Urinary bladder (tissue), 4 donors: ENCODE measurements around the gene SUMO4. TPM values are rescaled to one million over a fixed set of nuclear protein-coding genes. Genes with fewer than 3 reads are reported as not detected.

Source experiments
- DNase-seq: peaks from one replicate; pipeline ENCODE4 v3.0.0-alpha.2; 2015; ENCODE audit errors: extremely low spot score
- H3K27ac ChIP-seq: one replicate; pipeline ENCODE4 v1.5.1; 2013; ENCODE audit warnings: low read depth, mild to moderate bottlenecking, moderate library complexity
- H3K36me3 ChIP-seq: one replicate; pipeline ENCODE4 v1.6.1; 2013; ENCODE audit warnings: mild to moderate bottlenecking, moderate library complexity; ENCODE audit not compliant: insufficient read depth
- H3K4me1 ChIP-seq: one replicate; pipeline ENCODE4 v1.6.1; 2013; ENCODE audit warnings: mild to moderate bottlenecking, moderate library complexity; ENCODE audit not compliant: insufficient read depth
- H3K4me3 ChIP-seq: one replicate; pipeline ENCODE4 v1.5.1; 2013; ENCODE audit warnings: low read depth, low read length
- WGBS: extraction: QIAGEN DNeasy Blood & Tissue Kit; methylation state at CpG from one replicate; pipeline ENCODE4 v1.1.7; 2013; 5-methylcytosine and 5-hydroxymethylcytosine counted together
- polyA plus RNA-seq: library from polyadenylated mRNA; stranded (reverse); fragments of 200-250 nt; gene quantifications from one replicate; pipeline ENCODE4 v1.2.3, GENCODE V29; 2013
- total RNA-seq: library from RNA; depleted of rRNA; stranded (reverse); fragments of >200 nt; gene quantifications from one replicate; pipeline ENCODE4 v1.2.3, GENCODE V29; 2014
- donor health status: healthy with polysubstance abuse.
- donor health status: healthy.

SUMO4 gene
- total and polyA plus RNA-seq, 2 donors: 14.6 TPM; not detected in 1

- H3K27ac ChIP-seq: no peak overlapping the region
- H3K4me3 ChIP-seq: no peak overlapping the region
- 96% methylated on average over 2 of the region's 2 CpGs for whole genome bisulfite sequencing
- DNase-seq: no peak
- peaks cover 5% of the 10 kb centered on the region for H3K36me3 ChIP-seq
- no peaks in the 10 kb centered on the region for H3K4me1 ChIP-seq
Measured at GRCh38 chr6:149373511-149373910, 26.6 kb upstream of the SUMO4 start.

- Histone ChIP-seq H3K4me1 (no peaks in the 10 kb centered on the region), H3K27ac (no peak overlapping the region), H3K4me3 (no peak overlapping the region), H3K36me3 (peaks cover 7% of the 10 kb centered on the region)
- no peak for DNase-seq
- WGBS: 98% methylated on average over 3 of the region's 3 CpGs
Measured at GRCh38 chr6:149379977-149380376, 20.1 kb upstream of the SUMO4 start.

- H3K4me3 ChIP-seq: no peak overlapping the region
- peaks cover 7% of the 10 kb centered on the region for H3K36me3 ChIP-seq
- H3K27ac ChIP-seq: no peak overlapping the region
- no peaks in the 10 kb centered on the region for H3K4me1 ChIP-seq
- no peak for DNase-seq
Measured at GRCh38 chr6:149380523-149380922, 19.5 kb upstream of the SUMO4 start.

GRCh38 chr6:149383371-149383770 is 16.7 kb upstream of the SUMO4 start:
- WGBS: 94% methylated on average over 4 of the region's 4 CpGs
- Histone ChIP-seq H3K27ac (no peak overlapping the region), H3K4me1 (no peaks in the 10 kb centered on the region), H3K4me3 (no peak overlapping the region), H3K36me3 (peaks cover 4% of the 10 kb centered on the region)
- DNase-seq: no peak

GRCh38 chr6:149384464-149384863 is 15.6 kb upstream of the SUMO4 start:
- peaks cover 2% of the 10 kb centered on the region for H3K36me3 ChIP-seq
- H3K4me1 ChIP-seq: no peaks in the 10 kb centered on the region
- H3K4me3 ChIP-seq: no peak overlapping the region
- H3K27ac ChIP-seq: no peak overlapping the region
- DNase-seq: no peak

- H3K36me3 ChIP-seq: peaks cover 2% of the 10 kb centered on the region
- DNase-seq: no peak
- no peak overlapping the region for H3K4me3 ChIP-seq
- H3K4me1 ChIP-seq: no peaks in the 10 kb centered on the region
- H3K27ac ChIP-seq: no peak overlapping the region
- WGBS: 98% methylated on average over 5 of the region's 5 CpGs
Measured at GRCh38 chr6:149385998-149386646, 13.9 kb upstream of the SUMO4 start.

- 60% methylated on average over 1 of the region's 1 CpG for WGBS
- H3K36me3 ChIP-seq: peaks cover 2% of the 10 kb centered on the region
- no peak overlapping the region for H3K4me3 ChIP-seq
- no peak for DNase-seq
- no peaks in the 10 kb centered on the region for H3K4me1 ChIP-seq
- no peak overlapping the region for H3K27ac ChIP-seq
Measured at GRCh38 chr6:149387779-149388512, 12.1 kb upstream of the SUMO4 start.

GRCh38 chr6:149389509-149390297 is 10.4 kb upstream of the SUMO4 start:
- no peak overlapping the region for H3K4me3 ChIP-seq
- no peak for DNase-seq
- no peaks in the 10 kb centered on the region for H3K4me1 ChIP-seq
- no peak overlapping the region for H3K27ac ChIP-seq
- 85% methylated on average over 3 of the region's 3 CpGs for WGBS
- H3K36me3 ChIP-seq: no peaks in the 10 kb centered on the region

GRCh38 chr6:149392093-149392492 is 8.0 kb upstream of the SUMO4 start:
- Histone ChIP-seq H3K36me3 (no peaks in the 10 kb centered on the region), H3K4me1 (no peaks in the 10 kb centered on the region), H3K27ac (no peak overlapping the region), H3K4me3 (no peak overlapping the region)
- 98% methylated on average over 6 of the region's 6 CpGs for WGBS
- no peak for DNase-seq

- DNase-seq: no peak
- Histone ChIP-seq H3K4me3 (no peak overlapping the region), H3K36me3 (no peaks in the 10 kb centered on the region), H3K27ac (no peak overlapping the region), H3K4me1 (no peaks in the 10 kb centered on the region)
Measured at GRCh38 chr6:149392535-149392934, 7.5 kb upstream of the SUMO4 start.

- H3K4me3 ChIP-seq: no peak overlapping the region
- no peak for DNase-seq
- no peaks in the 10 kb centered on the region for H3K4me1 ChIP-seq
- peaks cover 2% of the 10 kb centered on the region for H3K36me3 ChIP-seq
- H3K27ac ChIP-seq: no peak overlapping the region
Measured at GRCh38 chr6:149393002-149393679, 6.9 kb upstream of the SUMO4 start.

- H3K36me3 ChIP-seq: peaks cover 6% of the 10 kb centered on the region
Measured at GRCh38 chr6:149395185-149395584, 4.9 kb upstream of the SUMO4 start.

GRCh38 chr6:149397384-149397783 is 2.7 kb upstream of the SUMO4 start:
- no peak for DNase-seq
- H3K36me3 ChIP-seq: peaks cover 7% of the 10 kb centered on the region
- H3K4me1 ChIP-seq: no peaks in the 10 kb centered on the region
- no peak overlapping the region for H3K4me3 ChIP-seq
- no peak overlapping the region for H3K27ac ChIP-seq
- WGBS: 99% methylated on average over 6 of the region's 6 CpGs

More at GRCh38 chr6:149395185-149395584, 4.9 kb upstream of the SUMO4 start:
- DNase-seq: no peak
- Histone ChIP-seq H3K27ac (no peak overlapping the region), H3K4me3 (no peak overlapping the region), H3K4me1 (no peaks in the 10 kb centered on the region)
